Measurements from ENCODE around the gene IGSF21. TPM values are rescaled to one million over a fixed set of nuclear protein-coding genes. Genes with fewer than 3 reads are reported as not detected.

IGSF21 gene
- polyA plus RNA-seq, 3 donors = not detected

DNA sequence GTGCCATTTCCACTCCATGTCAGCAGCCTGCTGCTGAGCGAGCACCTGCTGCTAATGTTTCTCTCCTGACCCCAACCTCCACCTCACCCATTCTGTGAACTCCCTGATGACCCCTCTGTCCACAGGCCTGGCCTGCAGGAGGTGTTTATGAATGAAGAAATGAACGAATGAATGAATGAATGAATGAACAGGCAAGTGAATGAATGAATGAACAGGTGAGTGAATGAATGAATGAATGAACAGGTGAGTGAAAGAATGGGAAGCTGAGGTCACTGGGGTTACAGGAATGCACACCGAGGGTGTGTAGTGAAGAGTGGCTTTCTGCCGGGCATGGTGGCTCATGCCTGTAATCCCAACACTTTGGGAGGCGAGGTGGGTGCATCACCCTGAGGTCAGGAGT is 173.4 kb downstream of the IGSF21 start:
- peaks cover 7 to 15% (median 11%) of the 10 kb centered on the region in 3 donors for H3K27me3 Mint-ChIP-seq (ENCODE audit: low read depth in 3 of 3)
- no peak overlapping the region for H3K4me3 Mint-ChIP-seq
- 18% methylated on average over 1 of the region's 5 CpGs for WGBS (ENCODE audit: insufficient coverage)
- peaks cover 0 to 2% (median 0%) of the 10 kb centered on the region in 7 donors for H3K9me3 Mint-ChIP-seq
- no peaks in the 10 kb centered on the region for H3K36me3 Mint-ChIP-seq
- Histone ChIP-seq H3K36me3 (replicated peaks in 1 of 2; ENCODE audit: control insufficient read depth in 1 of 2, insufficient read depth in 2 of 2, low read length in 2 of 2) (no peaks in the 10 kb centered on the region), H3K4me2 (replicated peaks; ENCODE audit: extremely low read depth, low read length, poor library complexity, severe bottlenecking) (no peak overlapping the region), H3K4me1 (ENCODE audit: control insufficient read depth in 1 of 2, insufficient read depth in 2 of 2, low read length in 2 of 2) (no peaks in the 10 kb centered on the region), H2AFZ (ENCODE audit: insufficient read depth, low read depth, low read length, poor library complexity, severe bottlenecking) (no peak overlapping the region), H3K27me3 (ENCODE audit: control insufficient read depth in 2 of 2, insufficient read depth in 2 of 2, low read length in 2 of 2) (no peaks in the 10 kb centered on the region), H3K9me3 (replicated peaks in 1 of 2; ENCODE audit: control insufficient read depth in 1 of 2, insufficient read depth in 1 of 2, low read length in 2 of 2) (no peaks in the 10 kb centered on the region), H3K79me2 (ENCODE audit: insufficient read depth, low read length) (no peaks in the 10 kb centered on the region), H3K27ac (ENCODE audit: low read depth in 1 of 2, low read length in 2 of 2) (no peak overlapping the region), H4K20me1 (ENCODE audit: insufficient read depth, low read length) (no peaks in the 10 kb centered on the region), H3K4me3 (replicated peaks in 1 of 3; ENCODE audit: low read depth in 2 of 3, low read length in 3 of 3) (no peak overlapping the region), H3K9ac (ENCODE audit: insufficient read depth, low read length, poor library complexity, severe bottlenecking) (no peak overlapping the region)
- intact Hi-C loops (cut with micrococcal nuclease) = no loop called here
- TF ChIP-seq CTCF (IDR thresholded peaks at IDR 0.05) = no peak
- no peak overlapping the region for H3K27ac Mint-ChIP-seq
- DNase-seq = no peak
- no peaks in the 10 kb centered on the region for H3K4me1 Mint-ChIP-seq

GRCh38 chr1:18282851-18283600 is 175.4 kb downstream of the IGSF21 start:
- no peak overlapping the region for H3K4me2 ChIP-seq (replicated peaks; ENCODE audit: extremely low read depth, low read length, poor library complexity, severe bottlenecking)

More at GRCh38 chr1:18282851-18283600, 175.4 kb downstream of the IGSF21 start:
- Histone ChIP-seq H4K20me1 (ENCODE audit: insufficient read depth, low read length) (no peaks in the 10 kb centered on the region), H3K4me1 (ENCODE audit: control insufficient read depth in 1 of 2, insufficient read depth in 2 of 2, low read length in 2 of 2) (no peaks in the 10 kb centered on the region), H3K36me3 (replicated peaks in 1 of 2; ENCODE audit: control insufficient read depth in 1 of 2, insufficient read depth in 2 of 2, low read length in 2 of 2) (no peaks in the 10 kb centered on the region), H3K9me3 (replicated peaks in 1 of 2; ENCODE audit: control insufficient read depth in 1 of 2, insufficient read depth in 1 of 2, low read length in 2 of 2) (no peaks in the 10 kb centered on the region), H3K27ac (ENCODE audit: low read depth in 1 of 2, low read length in 2 of 2) (no peak overlapping the region), H3K9ac (ENCODE audit: insufficient read depth, low read length, poor library complexity, severe bottlenecking) (no peak overlapping the region), H3K4me3 (replicated peaks in 1 of 3; ENCODE audit: low read depth in 2 of 3, low read length in 3 of 3) (no peak overlapping the region), H3K27me3 (ENCODE audit: control insufficient read depth in 2 of 2, insufficient read depth in 2 of 2, low read length in 2 of 2) (no peaks in the 10 kb centered on the region), H3K79me2 (ENCODE audit: insufficient read depth, low read length) (no peaks in the 10 kb centered on the region), H2AFZ (ENCODE audit: insufficient read depth, low read depth, low read length, poor library complexity, severe bottlenecking) (no peak overlapping the region)
- peaks cover 11 to 16% (median 11%) of the 10 kb centered on the region in 3 donors for H3K27me3 Mint-ChIP-seq (ENCODE audit: low read depth in 3 of 3)
- H3K27ac Mint-ChIP-seq = no peak overlapping the region
- H3K9me3 Mint-ChIP-seq = peaks cover 0 to 2% (median 0%) of the 10 kb centered on the region in 7 donors
- H3K4me1 Mint-ChIP-seq = no peaks in the 10 kb centered on the region
- no peaks in the 10 kb centered on the region for H3K36me3 Mint-ChIP-seq
- DNase-seq = no peak
- H3K4me3 Mint-ChIP-seq = no peak overlapping the region
- TF ChIP-seq CTCF (IDR thresholded peaks at IDR 0.05) = no peak
- intact Hi-C loops (cut with micrococcal nuclease) = no loop called here
- 50% methylated on average over 8 of the region's 13 CpGs for WGBS (ENCODE audit: insufficient coverage)
